Effector memory CD8-positive, alpha-beta T cell (primary cell): ENCODE measurements around the gene TNKS1BP1.
"Not testable (repeated sequence)": the region's sequence is repeated elsewhere in the genome, so short reads cannot be mapped to it uniquely, and the experiment has no call there.

Source experiments
- ATAC-seq: fragments of 150-1000 bp; cut with Tn5 transposase; replicated peaks from 2 replicates; pipeline ENCODE4 v1.10.0; 2021; ENCODE audit warnings: mild to moderate bottlenecking, moderate library complexity
- DNase-seq, 3 experiments: peaks; one replicate each; pipeline ENCODE4 v3.0.0; 2021
- H3K27ac Mint-ChIP-seq, 2 donors: one replicate each; pipeline ENCODE4 v1.8.0; 2022; ENCODE audit warnings: mild to moderate bottlenecking in 2 of 2, mixed read lengths in 2 of 2, moderate library complexity in 2 of 2
- H3K27me3 Mint-ChIP-seq, 2 donors: one replicate each; pipeline ENCODE4 v1.8.0; 2022; ENCODE audit warnings: mixed read lengths in 2 of 2
- H3K36me3 Mint-ChIP-seq: one replicate; pipeline ENCODE4 v1.8.0; 2022; ENCODE audit warnings: mild to moderate bottlenecking, moderate library complexity, mixed read lengths; ENCODE audit not compliant: insufficient read depth
- H3K4me1 Mint-ChIP-seq, 2 donors: one replicate each; pipeline ENCODE4 v1.8.0; 2022; ENCODE audit warnings: low read depth in 2 of 2, mixed read lengths in 2 of 2
- H3K4me3 Mint-ChIP-seq, 2 donors: one replicate each; pipeline ENCODE4 v1.8.0; 2022; ENCODE audit warnings: mild to moderate bottlenecking in 2 of 2, mixed read lengths in 2 of 2, moderate library complexity in 2 of 2
- H3K9me3 Mint-ChIP-seq, 2 donors: one replicate each; pipeline ENCODE4 v1.8.0; 2022; ENCODE audit warnings: mixed read lengths in 2 of 2

The TNKS1BP1 gene

GRCh38 chr11:57348636-57349313 is 24.0 kb upstream of the TNKS1BP1 start:
- peaks cover 9 to 13% of the 10 kb centered on the region in 2 donors for H3K4me1 Mint-ChIP-seq
- no peak for DNase-seq
- no peaks in the 10 kb centered on the region for H3K9me3 Mint-ChIP-seq
- H3K4me3 Mint-ChIP-seq: no peak overlapping the region
- no peaks in the 10 kb centered on the region for H3K27me3 Mint-ChIP-seq
- H3K27ac Mint-ChIP-seq: no peak overlapping the region
- ATAC-seq: no peak
- peaks cover 2% of the 10 kb centered on the region for H3K36me3 Mint-ChIP-seq

GRCh38 chr11:57348052-57348451 is 23.3 kb upstream of the TNKS1BP1 start:
- Mint-ChIP-seq H3K4me3 (no peak overlapping the region), H3K4me1 (peaks cover 9 to 13% of the 10 kb centered on the region in 2 donors), H3K9me3 (no peaks in the 10 kb centered on the region), H3K27me3 (no peaks in the 10 kb centered on the region), H3K27ac (no peak overlapping the region), H3K36me3 (peaks cover 2% of the 10 kb centered on the region)
- no peak for DNase-seq
- ATAC-seq: no peak

- no peak for DNase-seq
- no peak for ATAC-seq
- Mint-ChIP-seq H3K36me3 (peaks cover 2% of the 10 kb centered on the region), H3K9me3 (no peaks in the 10 kb centered on the region), H3K27me3 (no peaks in the 10 kb centered on the region), H3K4me3 (no peak overlapping the region), H3K4me1 (peaks cover 9 to 13% of the 10 kb centered on the region in 2 donors), H3K27ac (no peak overlapping the region)
These were observed 22.6 kb upstream of the TNKS1BP1 start for GRCh38 chr11:57347336-57347735.

- H3K4me3 Mint-ChIP-seq: no peak overlapping the region
- H3K36me3 Mint-ChIP-seq: peaks cover 2% of the 10 kb centered on the region
- H3K4me1 Mint-ChIP-seq: peaks cover 9 to 13% of the 10 kb centered on the region in 2 donors
- ATAC-seq: peak; percentile 92
- no peak overlapping the region for H3K27ac Mint-ChIP-seq
- DNase-seq: peak; percentile 62 to 65 (median 62)
- no peaks in the 10 kb centered on the region for H3K27me3 Mint-ChIP-seq
- H3K9me3 Mint-ChIP-seq: no peaks in the 10 kb centered on the region
These were observed 20.9 kb upstream of the TNKS1BP1 start for GRCh38 chr11:57345555-57346211.

- DNase-seq (no peak), ATAC-seq (no peak)
- Mint-ChIP-seq H3K4me3 (no peak overlapping the region), H3K27me3 (no peaks in the 10 kb centered on the region), H3K4me1 (peaks cover 7 to 11% of the 10 kb centered on the region in 2 donors), H3K36me3 (peaks cover 2% of the 10 kb centered on the region), H3K27ac (no peak overlapping the region), H3K9me3 (no peaks in the 10 kb centered on the region)
These were observed 20.1 kb upstream of the TNKS1BP1 start for GRCh38 chr11:57344826-57345225.

- H3K36me3 Mint-ChIP-seq: peaks cover 2% of the 10 kb centered on the region
- H3K27ac Mint-ChIP-seq: no peak overlapping the region
- no peak for DNase-seq
- no peaks in the 10 kb centered on the region for H3K27me3 Mint-ChIP-seq
- no peak overlapping the region for H3K4me3 Mint-ChIP-seq
- no peaks in the 10 kb centered on the region for H3K9me3 Mint-ChIP-seq
- ATAC-seq: no peak
- peaks cover 7 to 10% of the 10 kb centered on the region in 2 donors for H3K4me1 Mint-ChIP-seq
These were observed 19.1 kb upstream of the TNKS1BP1 start for GRCh38 chr11:57343825-57344224.

GRCh38 chr11:57342702-57343101 is 17.9 kb upstream of the TNKS1BP1 start:
- ATAC-seq: no peak
- H3K4me3 Mint-ChIP-seq: no peak overlapping the region
- peaks cover 7 to 9% of the 10 kb centered on the region in 2 donors for H3K4me1 Mint-ChIP-seq
- H3K9me3 Mint-ChIP-seq: no peaks in the 10 kb centered on the region
- H3K36me3 Mint-ChIP-seq: no peaks in the 10 kb centered on the region
- DNase-seq: no peak
- no peak overlapping the region for H3K27ac Mint-ChIP-seq
- H3K27me3 Mint-ChIP-seq: no peaks in the 10 kb centered on the region

GRCh38 chr11:57341250-57341808 is 16.6 kb upstream of the TNKS1BP1 start:
- no peaks in the 10 kb centered on the region for H3K9me3 Mint-ChIP-seq
- no peaks in the 10 kb centered on the region for H3K27me3 Mint-ChIP-seq
- no peak overlapping the region for H3K4me3 Mint-ChIP-seq
- ATAC-seq (no peak), DNase-seq (no peak)
- H3K36me3 Mint-ChIP-seq: no peaks in the 10 kb centered on the region
- no peak overlapping the region for H3K27ac Mint-ChIP-seq
- H3K4me1 Mint-ChIP-seq: peaks cover 10 to 11% of the 10 kb centered on the region in 2 donors

- no peak for DNase-seq
- H3K4me1 Mint-ChIP-seq: peaks cover 8 to 10% of the 10 kb centered on the region in 2 donors
- H3K4me3 Mint-ChIP-seq: no peak overlapping the region
- peaks cover 4% of the 10 kb centered on the region for H3K36me3 Mint-ChIP-seq
- no peak for ATAC-seq
- no peaks in the 10 kb centered on the region for H3K9me3 Mint-ChIP-seq
- H3K27ac Mint-ChIP-seq: no peak overlapping the region
- H3K27me3 Mint-ChIP-seq: no peaks in the 10 kb centered on the region
These were observed 15.4 kb upstream of the TNKS1BP1 start for GRCh38 chr11:57340039-57340615.

GRCh38 chr11:57339328-57339727 is 14.6 kb upstream of the TNKS1BP1 start:
- Mint-ChIP-seq H3K4me3 (no peak overlapping the region), H3K36me3 (peaks cover 10% of the 10 kb centered on the region), H3K27me3 (no peaks in the 10 kb centered on the region), H3K4me1 (peaks cover 16 to 18% of the 10 kb centered on the region in 2 donors), H3K9me3 (no peaks in the 10 kb centered on the region), H3K27ac (no peak overlapping the region)
- no peak for DNase-seq
- no peak for ATAC-seq

GRCh38 chr11:57338142-57338541 is 13.4 kb upstream of the TNKS1BP1 start, which contains the start of gene P2RX3:
Gene P2RX3, plus strand, starts transcription at chr11:57338352. Its CDS starts 199 bp downstream, at chr11:57338551.
- H3K4me1 Mint-ChIP-seq: peaks cover 24% of the 10 kb centered on the region in 2 donors
- DNase-seq (no peak), ATAC-seq (no peak)
- no peaks in the 10 kb centered on the region for H3K9me3 Mint-ChIP-seq
- H3K27ac Mint-ChIP-seq: peak within 1 kb of the TSS in 1 of 2 donors; percentile 97
- H3K27me3 Mint-ChIP-seq: no peaks in the 10 kb centered on the region
- H3K4me3 Mint-ChIP-seq: no peak within 1 kb of the TSS
- peaks cover 13% of the 10 kb centered on the region for H3K36me3 Mint-ChIP-seq

GRCh38 chr11:57336856-57337255 is 12.1 kb upstream of the TNKS1BP1 start:
- not testable (repeated sequence) for ATAC-seq, H3K27me3 Mint-ChIP-seq, H3K9me3 Mint-ChIP-seq, DNase-seq
- Mint-ChIP-seq H3K4me3 (peak overlapping the region; percentile 97 to 99), H3K27ac (peak overlapping the region; percentile 97 to 100), H3K4me1 (peaks cover 24% of the 10 kb centered on the region in 2 donors), H3K36me3 (peaks cover 15% of the 10 kb centered on the region)

GRCh38 chr11:57336111-57336666 is 11.4 kb upstream of the TNKS1BP1 start:
- peaks cover 21% of the 10 kb centered on the region for H3K36me3 Mint-ChIP-seq
- ATAC-seq (peak; percentile 36), DNase-seq (peak in 1 of 3 experiments; percentile 18)
- H3K27me3 Mint-ChIP-seq: no peaks in the 10 kb centered on the region
- no peaks in the 10 kb centered on the region for H3K9me3 Mint-ChIP-seq
- peak overlapping the region; percentile 97 to 100 for H3K27ac Mint-ChIP-seq
- peak overlapping the region; percentile 97 to 99 for H3K4me3 Mint-ChIP-seq
- H3K4me1 Mint-ChIP-seq: peaks cover 24% of the 10 kb centered on the region in 2 donors
